ENCODE results near the gene PPFIBP1.
"Not testable (repeated sequence)": the region's sequence is repeated elsewhere in the genome, so short reads cannot be mapped to it uniquely, and the experiment has no call there.

PPFIBP1 gene

DNA sequence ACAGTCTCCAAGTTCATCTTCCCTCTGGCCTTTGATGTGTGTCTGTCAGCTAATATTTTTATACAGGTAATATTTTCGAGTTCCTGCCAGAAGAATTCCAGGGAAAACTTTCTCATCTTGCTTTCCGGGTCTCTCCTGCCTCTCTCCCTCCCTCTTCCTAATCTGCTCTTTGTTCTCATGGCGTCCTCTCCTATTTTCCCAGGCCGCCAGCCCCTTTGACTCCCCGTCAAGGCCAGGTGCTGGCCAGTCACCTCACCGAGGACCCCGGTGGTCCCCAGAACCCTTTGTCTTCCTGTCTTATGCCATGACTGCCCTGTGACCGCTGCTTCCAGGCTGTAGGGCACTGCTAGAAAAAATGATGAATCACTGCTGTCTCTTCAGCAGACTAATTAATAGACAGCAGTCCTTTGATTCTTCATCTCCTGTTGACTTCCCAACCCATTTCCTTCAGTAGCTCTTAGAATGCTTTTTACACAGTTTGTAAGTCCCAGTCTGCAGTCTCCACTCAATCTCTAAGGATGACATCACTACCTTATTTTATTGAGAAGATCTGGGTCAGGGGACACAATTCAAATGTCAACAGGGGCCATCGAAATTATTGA lies 40.7 kb downstream of the PPFIBP1 start:
- no peak for DNase-seq (ENCODE audit: low read depth in 1 of 2, low spot score in 1 of 2)

DNA sequence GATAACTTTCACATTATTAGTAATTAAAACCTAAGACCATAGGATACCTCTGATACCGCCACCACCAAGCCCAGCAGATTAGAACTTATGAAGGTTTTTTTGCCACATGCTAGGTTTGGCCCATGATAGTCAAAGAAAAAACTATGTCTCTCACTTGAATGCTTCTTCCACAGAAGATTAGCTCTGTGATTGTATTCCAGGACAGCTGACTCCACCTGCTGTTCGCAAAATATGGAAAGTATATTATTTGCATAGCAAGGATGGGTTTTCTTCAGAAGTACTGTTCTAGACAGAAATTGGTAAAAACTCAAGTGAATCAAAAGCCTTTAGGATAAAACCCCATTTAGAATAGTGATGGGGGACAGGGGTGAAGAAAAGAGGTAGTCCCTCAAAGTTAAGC lies 42.2 kb downstream of the PPFIBP1 start:
- DNase-seq (ENCODE audit: low read depth in 1 of 2, low spot score in 1 of 2), result no peak

DNA sequence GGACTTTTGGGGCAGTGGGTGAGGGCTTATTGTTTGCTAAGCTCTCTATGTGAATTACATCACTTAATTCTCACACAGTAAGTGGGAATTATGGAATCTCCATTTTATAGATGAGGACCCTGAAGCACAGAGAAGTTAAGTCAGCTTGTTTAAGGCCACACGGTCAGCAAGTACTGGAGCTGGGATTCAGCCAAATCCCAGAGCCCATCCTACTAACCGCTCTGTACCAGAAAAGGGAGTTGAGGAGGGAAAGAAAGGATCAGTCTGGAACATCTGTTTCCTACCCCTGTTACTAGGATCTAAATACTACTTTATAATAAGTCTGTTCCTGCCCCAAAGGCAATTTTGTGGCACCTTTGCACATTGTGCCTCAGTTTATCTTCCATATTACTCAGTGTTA lies 42.6 kb downstream of the PPFIBP1 start:
- DNase-seq (ENCODE audit: low read depth in 1 of 2, low spot score in 1 of 2), result no peak

DNA sequence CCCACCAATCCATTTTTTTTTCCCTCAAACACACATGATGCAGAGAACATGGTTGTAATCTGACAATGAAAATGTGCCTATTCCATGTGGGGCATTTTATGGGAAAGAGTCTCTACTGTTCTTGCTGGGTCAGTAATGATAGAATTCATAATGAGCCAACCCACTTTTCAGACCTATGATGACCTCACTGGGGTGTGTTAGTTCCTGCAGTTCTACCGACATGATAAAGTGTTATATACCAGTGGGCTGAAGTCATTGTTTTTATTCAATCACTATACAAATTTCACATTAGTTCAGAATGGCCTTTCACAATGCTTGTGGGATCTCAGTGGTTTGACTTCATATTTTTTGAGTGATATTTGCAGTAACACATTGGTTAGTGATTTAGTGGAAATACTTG lies 47.5 kb downstream of the PPFIBP1 start:
- DNase-seq (ENCODE audit: low read depth in 1 of 2, low spot score in 1 of 2), result no peak

DNA sequence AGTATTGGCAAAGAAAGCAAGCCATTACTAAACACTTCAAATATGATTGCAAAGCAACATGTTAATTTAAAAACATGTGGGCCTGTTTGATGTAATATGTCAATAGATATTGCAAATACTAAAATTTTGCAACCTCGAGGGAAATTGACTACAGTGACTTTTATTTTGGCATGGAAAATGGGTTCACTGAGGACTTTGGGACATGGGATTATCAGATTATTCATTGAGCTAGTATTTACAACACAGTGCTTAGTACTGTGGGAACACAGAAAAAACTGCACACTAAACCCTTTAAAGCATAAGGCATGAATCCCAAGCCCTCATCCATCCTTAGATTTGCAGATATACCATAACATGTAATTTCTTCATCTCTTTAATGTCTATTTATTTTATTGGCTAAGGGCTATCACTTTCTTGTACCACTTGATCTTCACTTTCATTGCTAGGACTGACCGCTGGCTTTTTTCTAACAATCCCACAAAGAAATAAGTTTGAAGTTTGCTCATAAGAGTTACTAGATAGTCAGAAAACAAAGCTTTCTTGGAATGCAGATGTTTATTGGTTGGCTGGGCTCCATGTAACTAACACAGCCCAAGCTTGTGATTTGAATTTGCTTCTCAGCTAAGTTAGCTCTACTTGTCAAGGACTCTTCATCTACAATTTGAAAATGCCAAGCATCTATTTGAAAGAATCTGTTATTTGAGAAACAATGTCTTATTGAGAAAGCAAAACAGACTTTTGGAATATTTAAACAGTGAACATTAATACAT lies 48.7 kb downstream of the PPFIBP1 start:
- no peak for DNase-seq (ENCODE audit: low read depth in 1 of 2, low spot score in 1 of 2)

DNA sequence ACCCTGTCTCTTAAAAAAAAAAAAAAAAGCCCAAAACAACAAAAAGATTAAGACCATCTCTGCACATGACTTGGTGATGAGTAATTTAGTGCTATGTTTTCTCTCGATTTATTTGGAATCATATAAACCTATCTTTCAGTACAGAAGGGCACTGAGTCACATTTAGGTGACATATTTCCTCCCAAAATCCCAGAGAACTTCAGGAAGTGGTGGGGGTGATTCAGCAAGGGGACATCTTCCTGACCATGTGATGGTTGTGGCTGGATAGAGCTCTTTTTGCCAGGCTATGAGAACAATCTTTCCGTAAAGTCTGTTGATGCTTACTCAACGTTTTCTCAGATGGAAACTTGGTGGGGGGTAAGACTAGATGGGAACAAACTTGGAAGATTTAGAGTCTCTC lies 50.0 kb downstream of the PPFIBP1 start:
- no peak for DNase-seq (ENCODE audit: low read depth in 1 of 2, low spot score in 1 of 2)

DNA sequence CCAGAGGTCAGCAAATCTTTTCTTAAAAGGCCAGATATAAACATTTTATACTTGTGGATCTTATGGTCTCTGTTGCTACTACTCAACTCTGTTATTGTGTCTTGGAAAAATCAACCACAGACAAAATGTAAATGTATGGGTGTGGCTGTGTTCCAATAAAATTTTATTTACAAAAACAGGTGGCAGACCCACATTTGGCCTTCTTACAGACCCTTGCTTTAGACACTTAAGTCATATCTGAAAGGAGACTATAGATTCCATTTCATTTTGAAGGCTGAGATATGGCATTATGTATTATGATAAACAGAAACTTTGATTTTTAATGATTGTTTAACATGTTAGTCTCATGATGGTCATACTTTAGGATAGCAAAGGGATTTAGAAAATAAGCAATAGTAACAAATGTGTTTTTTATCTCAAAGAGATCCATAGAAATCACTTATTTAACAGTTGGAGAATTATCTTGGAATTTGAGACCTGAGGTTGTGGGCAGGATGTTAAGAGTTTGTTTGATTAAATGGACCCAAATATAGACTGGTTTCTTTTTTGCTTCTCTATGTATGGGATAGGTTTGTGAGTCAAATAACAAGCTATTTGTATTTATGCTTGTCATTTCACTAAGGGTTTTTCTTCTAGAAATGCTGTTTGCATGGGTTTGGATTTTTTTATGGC lies 51.2 kb downstream of the PPFIBP1 start:
- DNase-seq (ENCODE audit: low read depth in 1 of 2, low spot score in 1 of 2), result no peak

DNA sequence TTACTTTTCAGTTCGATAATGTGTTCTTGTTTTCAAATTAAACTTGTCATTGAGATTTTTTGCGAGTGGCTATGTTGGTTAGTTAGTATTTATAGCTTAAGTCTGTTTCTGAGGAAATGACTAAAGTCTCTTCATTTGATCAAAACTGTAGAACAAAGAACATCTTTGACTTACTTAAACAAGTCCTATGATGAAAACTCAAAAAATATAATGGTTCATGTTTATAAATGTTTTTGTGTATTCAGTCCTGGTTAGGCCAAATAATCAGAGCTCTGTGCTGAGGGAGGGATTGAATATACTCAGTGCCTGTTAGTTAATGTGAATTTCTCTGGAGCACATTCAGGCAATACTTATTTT lies 51.7 kb downstream of the PPFIBP1 start:
- no peak for DNase-seq (ENCODE audit: low read depth in 1 of 2, low spot score in 1 of 2)

DNA sequence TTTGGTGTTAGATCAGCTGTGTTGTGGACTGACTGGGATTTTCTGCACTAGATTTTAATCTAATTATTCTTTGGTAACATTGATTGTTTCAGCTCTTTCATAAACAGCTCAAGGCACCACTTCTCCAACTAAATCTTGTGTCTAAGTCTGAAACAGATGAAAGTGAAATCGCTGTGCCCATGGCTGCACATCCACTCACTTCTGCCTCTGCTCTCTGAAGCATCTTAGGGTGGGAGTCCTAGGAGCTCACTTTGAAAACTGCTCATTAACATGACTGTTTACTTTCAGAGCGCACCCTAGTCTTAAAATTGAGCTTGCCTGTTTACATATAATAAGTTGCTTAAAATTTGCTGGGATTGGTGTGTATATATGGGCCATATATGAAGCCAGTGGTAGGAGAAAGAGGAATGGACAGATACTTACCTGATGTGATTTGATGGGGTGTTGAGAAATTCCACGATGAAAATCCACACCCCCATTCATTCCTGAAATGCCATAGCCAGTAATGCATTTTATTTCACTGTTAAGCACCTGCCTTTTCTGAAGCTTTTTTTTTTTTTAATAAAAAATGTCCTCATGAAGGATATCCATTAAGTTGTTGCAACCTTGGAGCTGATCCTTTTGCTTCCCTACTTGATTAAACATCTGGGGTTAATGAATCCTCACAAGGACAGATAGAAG lies 52.8 kb downstream of the PPFIBP1 start:
- DNase-seq (ENCODE audit: low read depth in 1 of 2, low spot score in 1 of 2), result no peak

DNA sequence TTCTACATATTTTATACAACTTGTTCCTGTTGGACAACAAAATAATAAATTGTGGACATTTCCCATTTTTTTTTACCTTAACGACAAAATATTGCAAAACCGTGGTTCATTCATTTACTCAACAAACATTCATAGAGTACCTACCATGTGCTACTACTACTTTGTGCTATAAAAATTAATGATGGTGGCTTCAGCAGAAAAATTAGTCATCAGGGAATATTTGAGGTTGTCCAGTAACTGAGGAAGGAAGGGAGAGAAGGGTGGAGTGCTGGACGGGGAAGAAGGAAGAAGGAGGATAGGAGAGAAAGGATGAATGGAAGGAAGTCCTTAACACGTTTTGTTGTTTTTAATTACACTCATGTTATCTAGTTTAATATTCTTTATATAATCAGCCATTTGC lies 53.7 kb downstream of the PPFIBP1 start:
- no peak for DNase-seq (ENCODE audit: low read depth in 1 of 2, low spot score in 1 of 2)

DNA sequence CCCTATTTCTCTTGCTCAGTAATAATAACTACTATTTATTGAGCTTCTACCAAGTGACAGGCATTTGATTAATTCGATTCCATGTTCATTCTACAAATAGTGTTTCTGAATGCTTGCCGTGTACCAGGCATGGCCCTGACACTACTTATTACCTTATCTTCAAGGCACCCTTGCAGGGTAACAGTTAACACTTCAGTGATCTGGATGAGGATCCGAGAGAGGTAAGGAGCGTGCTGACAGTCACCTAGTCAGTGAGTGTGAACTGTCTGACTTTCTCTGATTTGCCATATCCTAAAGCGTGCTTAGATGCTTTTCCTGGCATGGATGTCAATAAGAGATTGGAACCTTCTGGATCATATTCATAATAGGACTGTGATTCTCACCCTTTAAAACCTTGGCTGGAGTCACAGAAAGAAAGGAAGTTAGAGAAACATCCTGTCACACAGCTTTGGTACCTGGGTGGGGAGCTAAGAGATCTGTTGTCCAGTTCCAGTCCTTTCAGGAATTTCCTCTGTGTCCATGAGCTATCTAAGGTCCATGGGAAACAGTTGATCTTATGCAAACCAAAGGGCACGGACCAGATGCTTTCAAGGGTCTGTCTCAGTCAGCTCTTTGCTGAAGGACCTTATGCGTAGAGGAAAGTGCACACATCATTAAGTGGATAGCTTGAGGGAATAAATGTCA lies 54.8 kb downstream of the PPFIBP1 start:
- DNase-seq (ENCODE audit: low read depth in 1 of 2, low spot score in 1 of 2), result no peak

DNA sequence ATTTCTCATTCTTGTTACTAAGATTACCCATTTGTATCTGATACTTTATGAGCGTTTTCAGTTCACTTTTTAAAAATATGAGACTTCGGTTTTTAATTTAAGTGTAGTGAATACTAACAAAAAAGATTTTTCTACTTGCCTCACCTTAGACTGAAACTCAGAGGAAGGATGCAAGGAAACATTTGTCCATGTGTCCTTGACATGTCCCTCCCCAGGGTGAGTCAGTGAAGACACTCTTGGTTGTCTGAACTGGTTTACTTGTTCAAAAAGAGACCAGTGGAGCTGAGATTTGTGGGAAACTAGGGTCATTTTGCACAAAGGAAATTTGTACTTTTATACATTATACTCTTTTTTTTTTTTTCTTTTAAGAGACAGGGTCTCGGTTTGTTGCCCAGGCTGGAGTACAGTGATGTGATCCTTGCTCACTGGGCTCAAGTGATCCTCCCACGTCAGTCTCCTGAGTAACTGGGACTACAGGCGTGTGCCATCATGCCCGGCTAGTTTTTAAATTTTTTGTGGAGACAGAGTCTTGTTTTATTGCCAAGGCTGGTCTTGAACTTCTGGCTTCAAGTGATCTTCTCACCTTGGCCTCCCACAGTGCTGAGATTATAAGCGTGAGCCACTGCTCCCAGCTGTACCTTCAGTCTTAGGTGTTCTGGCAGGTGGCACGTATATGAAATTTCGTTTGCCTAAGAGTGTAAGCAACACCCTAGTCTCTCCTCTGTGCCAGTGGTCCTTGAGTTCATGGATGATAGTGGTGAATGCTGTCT lies 56.7 kb downstream of the PPFIBP1 start:
- no peak for DNase-seq (ENCODE audit: low read depth in 1 of 2, low spot score in 1 of 2)

DNA sequence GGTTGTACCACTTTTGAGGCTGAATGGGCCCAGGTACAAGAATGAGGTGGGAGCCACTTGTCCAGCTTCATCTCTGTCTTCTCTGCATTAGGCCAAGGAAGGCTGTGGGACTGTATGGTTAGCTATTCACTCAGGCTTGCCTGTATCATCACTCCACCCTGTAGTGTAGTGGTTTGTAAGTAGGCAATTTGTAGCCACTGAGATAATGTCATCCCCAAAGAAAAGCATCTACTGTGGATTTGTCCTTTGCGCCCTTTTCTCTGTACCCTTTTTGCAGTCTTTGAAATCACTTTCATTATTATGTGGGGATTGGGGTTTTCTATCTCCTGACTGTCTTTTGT lies 57.3 kb downstream of the PPFIBP1 start:
- DNase-seq (ENCODE audit: low read depth in 1 of 2, low spot score in 1 of 2), result not testable (repeated sequence)

DNA sequence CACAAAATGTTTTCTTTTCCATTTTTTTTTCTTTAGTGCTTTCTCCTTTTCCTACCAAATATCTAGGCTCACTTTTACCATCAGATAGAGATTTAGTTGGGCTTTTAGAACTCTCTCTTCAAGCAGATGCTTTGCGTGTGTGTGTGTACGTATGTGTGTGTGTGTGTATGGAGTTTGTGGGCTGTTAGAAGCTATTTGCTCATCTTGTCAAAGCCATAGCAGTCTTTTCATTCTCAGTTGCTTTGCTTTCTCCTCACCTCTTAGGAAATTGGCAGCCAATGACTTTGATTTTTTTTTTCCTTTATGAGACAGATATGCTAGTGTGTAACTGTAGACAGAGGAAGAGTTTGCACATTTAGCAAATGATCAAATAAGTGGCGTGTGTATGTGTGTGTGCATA lies 57.8 kb downstream of the PPFIBP1 start:
- DNase-seq (ENCODE audit: low read depth in 1 of 2, low spot score in 1 of 2), result not testable (repeated sequence)

DNA sequence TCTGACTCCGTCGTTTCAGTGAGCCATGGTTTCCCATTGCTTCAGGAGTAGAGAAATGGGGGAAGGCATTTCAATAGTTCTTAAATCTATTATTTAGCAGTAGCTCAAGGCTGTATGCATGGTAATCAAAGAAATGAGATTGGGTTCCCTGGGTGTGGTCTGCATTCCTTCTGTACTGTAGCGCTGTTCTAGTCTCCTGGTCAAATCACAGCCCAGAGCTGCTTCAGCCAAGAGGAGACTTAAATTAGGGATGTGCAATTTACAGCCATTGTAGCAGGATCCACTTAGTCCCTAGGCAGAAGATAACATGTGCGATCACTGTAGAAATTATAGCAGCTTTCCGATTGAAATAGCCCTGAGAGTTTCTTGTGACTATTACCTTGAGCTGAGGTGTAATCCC lies 58.4 kb downstream of the PPFIBP1 start:
- DNase-seq (ENCODE audit: low read depth in 1 of 2, low spot score in 1 of 2), result not testable (repeated sequence)

DNA sequence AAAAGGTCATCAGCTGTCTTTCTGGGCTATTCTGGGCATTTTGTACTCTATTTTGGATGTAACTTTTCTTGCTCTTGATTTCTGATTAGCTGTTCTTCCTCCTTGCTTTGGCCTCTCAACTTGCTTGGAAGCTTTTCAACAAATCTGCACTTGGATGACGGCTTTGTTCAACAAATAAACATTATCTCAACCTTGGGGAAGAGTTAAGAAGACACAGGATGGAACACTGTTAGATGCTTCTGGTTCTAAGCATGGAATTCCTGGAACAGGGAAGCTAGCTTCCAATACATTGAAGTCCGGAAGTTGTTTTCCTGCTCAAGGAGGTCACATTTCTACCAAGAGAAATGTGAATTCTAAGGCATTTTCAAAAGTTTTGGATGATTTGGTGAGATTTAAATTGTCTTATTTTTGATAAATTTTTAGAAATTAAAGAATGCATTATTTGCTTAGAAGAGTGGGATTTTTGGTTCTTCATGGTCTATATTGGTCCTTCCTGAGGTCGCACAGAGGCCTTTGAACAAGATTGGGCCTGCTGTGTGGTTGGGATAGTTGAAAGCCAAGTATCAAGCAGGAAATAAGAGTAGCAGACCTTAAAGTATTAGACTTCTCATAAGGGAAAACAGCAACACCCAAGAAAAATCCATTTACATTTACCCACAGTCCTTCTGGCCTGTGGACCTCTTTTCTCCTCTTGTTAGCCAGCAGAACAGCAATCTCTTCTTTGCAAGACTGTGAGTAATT lies 59.2 kb downstream of the PPFIBP1 start:
- no peak for DNase-seq (ENCODE audit: low read depth in 1 of 2, low spot score in 1 of 2)

DNA sequence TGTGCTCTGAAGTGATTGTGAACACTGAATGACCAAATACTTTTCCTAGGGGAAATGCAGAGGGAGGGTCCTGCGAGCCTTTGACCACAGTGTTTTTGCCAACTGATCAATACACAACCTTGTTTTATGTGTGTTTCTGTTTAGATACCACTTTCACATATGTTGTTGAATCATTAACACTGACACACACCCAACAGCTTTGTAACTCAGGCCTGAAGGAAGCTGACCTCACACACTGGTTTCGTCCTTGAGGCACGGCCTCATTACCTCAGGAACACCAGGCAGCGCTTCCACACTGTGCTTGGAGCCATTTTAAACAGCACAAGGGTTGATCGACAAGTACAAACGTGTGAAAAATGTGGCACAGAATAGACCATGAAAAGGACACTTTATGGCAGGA lies 60.0 kb downstream of the PPFIBP1 start:
- DNase-seq (ENCODE audit: low read depth in 1 of 2, low spot score in 1 of 2), result no peak

DNA sequence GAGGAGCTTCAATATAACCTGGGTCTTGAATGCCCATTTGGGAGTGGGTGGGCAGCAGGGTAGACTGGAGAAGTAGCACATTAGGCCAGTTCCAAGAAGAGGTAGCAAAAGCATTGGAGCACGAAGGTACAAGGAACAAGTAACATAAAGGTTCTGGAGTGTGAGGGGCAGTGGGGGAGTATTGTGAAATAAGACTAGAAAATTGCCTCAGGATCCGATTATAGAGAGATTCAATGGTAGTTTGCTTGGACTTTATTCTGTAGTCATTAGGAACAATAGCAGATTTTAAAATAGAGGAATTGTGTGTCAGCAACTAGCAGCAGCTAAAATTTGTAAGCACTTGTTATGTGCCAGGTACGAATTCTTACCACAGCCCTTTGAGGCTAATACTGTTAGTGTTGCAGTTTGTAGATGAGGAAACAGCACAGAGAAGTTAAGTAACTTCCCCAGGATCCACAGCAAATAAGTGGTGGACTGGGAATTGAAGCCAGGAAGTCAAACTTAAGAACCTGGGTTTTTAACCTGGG lies 61.8 kb downstream of the PPFIBP1 start:
- no peak for DNase-seq (ENCODE audit: low read depth in 1 of 2, low spot score in 1 of 2)

DNA sequence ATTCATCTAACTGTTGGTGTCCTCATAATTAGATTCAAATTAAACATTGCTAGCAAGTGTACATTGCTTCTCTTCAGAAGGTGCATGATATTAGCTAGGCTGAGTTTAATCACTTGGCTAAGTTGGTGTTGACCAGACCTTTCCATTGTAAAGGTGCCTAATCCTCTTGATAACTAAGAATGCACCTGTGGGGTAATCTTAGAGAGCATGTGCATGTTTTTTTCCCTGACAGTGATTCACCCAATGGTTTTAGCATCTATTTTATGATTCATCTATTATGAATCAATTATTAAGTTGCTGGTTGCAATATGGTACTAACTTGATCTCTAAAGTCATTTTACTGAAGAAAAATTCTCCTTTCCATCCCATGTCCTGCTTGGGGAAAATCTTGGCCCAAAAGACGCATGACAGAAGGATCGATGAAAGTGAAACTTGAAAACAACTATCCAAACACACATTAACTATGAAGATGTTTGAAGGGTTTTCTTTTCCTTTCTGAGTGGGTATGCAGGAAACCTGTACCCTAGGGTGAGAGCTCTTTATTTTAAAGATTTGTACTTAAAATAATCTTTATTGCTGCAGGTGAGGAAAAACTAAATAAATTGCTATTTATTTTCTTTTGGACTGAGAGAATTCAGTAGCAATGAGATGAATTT lies 64.2 kb downstream of the PPFIBP1 start:
- not testable (repeated sequence) for DNase-seq (ENCODE audit: low read depth in 1 of 2, low spot score in 1 of 2)
